Measurements from ENCODE around the gene PRKCH. TPM values are rescaled to one million over a fixed set of nuclear protein-coding genes. Genes with fewer than 3 reads are reported as not detected.

The PRKCH gene
- polyA plus RNA-seq, 1 donor from 2014 or later: 2.0 TPM

GRCh38 chr14:61329478-61330051, 8.2 kb downstream of the PRKCH start:
- H3K27me3 ChIP-seq (ENCODE audit: insufficient read depth, low read depth, low read length): peaks cover 5% of the 10 kb centered on the region
- H3K36me3 ChIP-seq (ENCODE audit: insufficient read depth, low read length): no peaks in the 10 kb centered on the region
- H3K4me2 ChIP-seq (ENCODE audit: low read length): no peak overlapping the region
- H3F3A ChIP-seq (ENCODE audit: insufficient read depth, low read length, poor library complexity, severe bottlenecking): no peaks in the 10 kb centered on the region
- H4K20me1 ChIP-seq (ENCODE audit: insufficient read depth): no peaks in the 10 kb centered on the region
- H3K79me2 ChIP-seq (replicated peaks; ENCODE audit: insufficient read depth, low read length): no peaks in the 10 kb centered on the region
- no peaks in the 10 kb centered on the region for H3K9me3 ChIP-seq (ENCODE audit: low read length)
- H3K27ac ChIP-seq (ENCODE audit: low read length): no peak overlapping the region
- H3K9me2 ChIP-seq (ENCODE audit: insufficient read depth, low read length): no peaks in the 10 kb centered on the region
- no peak overlapping the region for H3K4me3 ChIP-seq (ENCODE audit: low read length)
- H2AFZ ChIP-seq (ENCODE audit: low read depth, low read length): no peak overlapping the region
- TF ChIP-seq TAF1 (IDR thresholded peaks at IDR 0.05; ENCODE audit: low read depth) (no peak), MXI1 (conservative IDR thresholded peaks at IDR 0.05; ENCODE audit: poor library complexity, severe bottlenecking) (no peak), SMC3 (conservative IDR thresholded peaks at IDR 0.05; ENCODE audit: poor library complexity) (no peak), EZH2 (IDR thresholded peaks at IDR 0.05; ENCODE audit: borderline replicate concordance, insufficient read depth, low read length, poor library complexity, severe bottlenecking) (no peak), CTCF (IDR thresholded peaks at IDR 0.05; ENCODE audit: poor library complexity, severe bottlenecking) (no peak), RAD21 (conservative IDR thresholded peaks at IDR 0.05) (no peak), POLR2AphosphoS5 (IDR thresholded peaks at IDR 0.05) (no peak), EP300 (conservative IDR thresholded peaks at IDR 0.05; ENCODE audit: poor library complexity, severe bottlenecking) (no peak), REST (IDR thresholded peaks at IDR 0.05; ENCODE audit: borderline replicate concordance) (no peak)
- H3K9ac ChIP-seq (ENCODE audit: low read length): no peak overlapping the region

GRCh38 chr14:61330511-61330910, 9.1 kb downstream of the PRKCH start:
- no peak overlapping the region for H3K4me2 ChIP-seq (ENCODE audit: low read length)

More at GRCh38 chr14:61330511-61330910, 9.1 kb downstream of the PRKCH start:
- Histone ChIP-seq H3K9me2 (ENCODE audit: insufficient read depth, low read length) (no peaks in the 10 kb centered on the region), H3K4me3 (ENCODE audit: low read length) (no peak overlapping the region), H3K36me3 (ENCODE audit: insufficient read depth, low read length) (no peaks in the 10 kb centered on the region), H3F3A (ENCODE audit: insufficient read depth, low read length, poor library complexity, severe bottlenecking) (no peaks in the 10 kb centered on the region), H3K9ac (ENCODE audit: low read length) (no peak overlapping the region), H3K79me2 (replicated peaks; ENCODE audit: insufficient read depth, low read length) (no peaks in the 10 kb centered on the region), H3K27ac (ENCODE audit: low read length) (no peak overlapping the region), H4K20me1 (ENCODE audit: insufficient read depth) (no peaks in the 10 kb centered on the region), H2AFZ (ENCODE audit: low read depth, low read length) (no peak overlapping the region), H3K27me3 (ENCODE audit: insufficient read depth, low read depth, low read length) (no peaks in the 10 kb centered on the region), H3K9me3 (ENCODE audit: low read length) (no peaks in the 10 kb centered on the region)
- no peak for TF ChIP-seq EP300 (conservative IDR thresholded peaks at IDR 0.05; ENCODE audit: poor library complexity, severe bottlenecking)
- TF ChIP-seq REST (IDR thresholded peaks at IDR 0.05; ENCODE audit: borderline replicate concordance): no peak
- TF ChIP-seq MXI1 (conservative IDR thresholded peaks at IDR 0.05; ENCODE audit: poor library complexity, severe bottlenecking): no peak
- TF ChIP-seq SMC3 (conservative IDR thresholded peaks at IDR 0.05; ENCODE audit: poor library complexity): no peak
- TF ChIP-seq POLR2AphosphoS5 (IDR thresholded peaks at IDR 0.05): no peak
- no peak for TF ChIP-seq TAF1 (IDR thresholded peaks at IDR 0.05; ENCODE audit: low read depth)
- no peak for TF ChIP-seq CTCF (IDR thresholded peaks at IDR 0.05; ENCODE audit: poor library complexity, severe bottlenecking)
- no peak for TF ChIP-seq RAD21 (conservative IDR thresholded peaks at IDR 0.05)
- no peak for TF ChIP-seq EZH2 (IDR thresholded peaks at IDR 0.05; ENCODE audit: borderline replicate concordance, insufficient read depth, low read length, poor library complexity, severe bottlenecking)
